ENCODE results near the gene SMAD5.
A peak's percentile ranks its signal among the peaks of the same experiment; 100 is the strongest.

The SMAD5 gene

GRCh38 chr5:136157514-136157913, 24.9 kb downstream of the SMAD5 start:
- DNase-seq = no peak

- DNase-seq = no peak
Observed at GRCh38 chr5:136159457-136159856, 26.8 kb downstream of the SMAD5 start.

- DNase-seq = no peak
Observed at GRCh38 chr5:136162008-136162407, 29.4 kb downstream of the SMAD5 start.

GRCh38 chr5:136164226-136164625, 31.6 kb downstream of the SMAD5 start:
- no peak for DNase-seq

- DNase-seq = no peak
Observed at GRCh38 chr5:136166909-136167308, 34.3 kb downstream of the SMAD5 start.

GRCh38 chr5:136169218-136169617, 36.6 kb downstream of the SMAD5 start:
- no peak for DNase-seq

- peak; percentile 30 for DNase-seq
Observed at GRCh38 chr5:136174021-136174659, 41.5 kb downstream of the SMAD5 start.

- DNase-seq = no peak
Observed at GRCh38 chr5:136182618-136183017, 50.0 kb downstream of the SMAD5 start.

GRCh38 chr5:136185974-136186665, 53.5 kb downstream of the SMAD5 start:
- DNase-seq = no peak

- no peak for DNase-seq
Observed at GRCh38 chr5:136186796-136187195, 54.2 kb downstream of the SMAD5 start.

GRCh38 chr5:136188859-136189258, 56.2 kb downstream of the SMAD5 start:
- DNase-seq = no peak

GRCh38 chr5:136190091-136190720, 57.6 kb downstream of the SMAD5 start:
- DNase-seq = no peak

GRCh38 chr5:136190904-136191303, 58.3 kb downstream of the SMAD5 start:
- DNase-seq = no peak

GRCh38 chr5:136191304-136192014, 58.8 kb downstream of the SMAD5 start:
- no peak for DNase-seq

- no peak for DNase-seq
Observed at GRCh38 chr5:136192015-136192525, 59.4 kb downstream of the SMAD5 start.

GRCh38 chr5:136192526-136193321, 60.1 kb downstream of the SMAD5 start, which contains the start of gene SMIM32:
Gene SMIM32, minus strand, starts transcription at chr5:136193162. Its CDS starts 638 bp downstream, at chr5:136192524.
- no peak for DNase-seq

GRCh38 chr5:136193322-136193935, 60.8 kb downstream of the SMAD5 start:
- no peak for DNase-seq

- no peak for DNase-seq
Observed at GRCh38 chr5:136194576-136194975, 61.9 kb downstream of the SMAD5 start.

GRCh38 chr5:136195971-136196820, 63.6 kb downstream of the SMAD5 start:
- DNase-seq = no peak

GRCh38 chr5:136197462-136198142, 65.0 kb downstream of the SMAD5 start:
- no peak for DNase-seq
